Bronchial epithelial cell (primary cell): ENCODE results near the gene CCT7. TPM values are rescaled to one million over a fixed set of nuclear protein-coding genes. Genes with fewer than 3 reads are reported as not detected.

Experiments
- DNase-seq: peaks from one replicate; pipeline ENCODE4 v3.0.0-alpha.2; 2010; ENCODE audit warnings: low read depth
- FAIRE-seq: peaks from 2 replicates; lab custom pipeline; 2011; peaks lifted over from hg19 to GRCh38; lab: Jason Lieb, UNC
- H3K27me3 ChIP-seq: 2 replicates; pipeline ENCODE4 v1.5.1; 2011; ENCODE audit warnings: low read length; ENCODE audit not compliant: control insufficient read depth, insufficient read depth
- H3K36me3 ChIP-seq: 2 replicates; pipeline ENCODE4 v1.5.1; 2011; ENCODE audit warnings: low read length; ENCODE audit not compliant: control insufficient read depth, insufficient read depth
- H3K4me3 ChIP-seq: 2 replicates; pipeline ENCODE4 v1.5.1; 2011; ENCODE audit warnings: mild to moderate bottlenecking, low read depth, low read length, control low read depth
- total RNA-seq: library from RNA; depleted of rRNA; stranded (reverse); fragments of >200 nt; gene quantifications from 2 replicates; pipeline ENCODE4 v1.2.1, GENCODE V29; 2014
- TF ChIP-seq, protein P1 (sequence below): IDR thresholded peaks from 2 replicates; pipeline ENCODE4 v1.5.1; 2011; ENCODE audit warnings: mild to moderate bottlenecking, moderate library complexity, low read length, control low read depth, inconsistent platforms; ENCODE audit not compliant: insufficient read depth, severe bottlenecking

Gene CCT7
- total RNA-seq, 1 donor from 2014 or later, result 362 TPM

DNA sequence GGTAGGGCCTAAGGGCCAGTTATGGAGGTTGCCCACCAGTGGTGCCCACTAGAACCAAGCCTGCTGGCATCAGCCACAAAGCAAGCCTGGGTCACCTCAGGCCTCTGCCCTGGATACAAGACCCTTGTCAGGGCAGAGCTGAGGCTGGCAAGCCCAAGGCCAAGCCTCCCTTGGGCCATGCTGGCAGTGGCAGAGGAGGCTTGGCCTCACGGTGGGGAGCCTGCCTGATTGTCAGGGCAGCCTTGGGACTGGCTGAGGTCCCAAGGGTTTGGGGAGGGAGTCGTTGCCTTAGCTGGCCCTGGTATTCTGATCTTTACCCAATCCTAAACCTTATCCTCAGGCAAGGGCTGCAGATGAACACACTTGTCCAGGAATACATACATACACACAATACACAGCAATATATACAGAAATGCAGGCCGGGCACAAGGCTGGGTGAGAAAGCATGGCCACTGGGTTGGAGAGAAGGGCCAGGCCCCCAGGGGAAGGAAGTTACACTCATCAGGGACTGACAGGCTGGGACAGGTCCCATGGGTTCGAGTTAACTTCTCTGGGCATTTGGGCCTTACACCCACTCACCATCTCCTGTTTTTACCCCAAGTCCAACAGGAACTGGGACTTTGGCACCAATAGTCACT lies 21.0 kb downstream of the CCT7 start:
- TF ChIP-seq, protein P1, sequence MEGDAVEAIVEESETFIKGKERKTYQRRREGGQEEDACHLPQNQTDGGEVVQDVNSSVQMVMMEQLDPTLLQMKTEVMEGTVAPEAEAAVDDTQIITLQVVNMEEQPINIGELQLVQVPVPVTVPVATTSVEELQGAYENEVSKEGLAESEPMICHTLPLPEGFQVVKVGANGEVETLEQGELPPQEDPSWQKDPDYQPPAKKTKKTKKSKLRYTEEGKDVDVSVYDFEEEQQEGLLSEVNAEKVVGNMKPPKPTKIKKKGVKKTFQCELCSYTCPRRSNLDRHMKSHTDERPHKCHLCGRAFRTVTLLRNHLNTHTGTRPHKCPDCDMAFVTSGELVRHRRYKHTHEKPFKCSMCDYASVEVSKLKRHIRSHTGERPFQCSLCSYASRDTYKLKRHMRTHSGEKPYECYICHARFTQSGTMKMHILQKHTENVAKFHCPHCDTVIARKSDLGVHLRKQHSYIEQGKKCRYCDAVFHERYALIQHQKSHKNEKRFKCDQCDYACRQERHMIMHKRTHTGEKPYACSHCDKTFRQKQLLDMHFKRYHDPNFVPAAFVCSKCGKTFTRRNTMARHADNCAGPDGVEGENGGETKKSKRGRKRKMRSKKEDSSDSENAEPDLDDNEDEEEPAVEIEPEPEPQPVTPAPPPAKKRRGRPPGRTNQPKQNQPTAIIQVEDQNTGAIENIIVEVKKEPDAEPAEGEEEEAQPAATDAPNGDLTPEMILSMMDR, result no peak
- peak; percentile 80 for DNase-seq
- H3K27me3 ChIP-seq, result no peaks in the 10 kb centered on the region
- no peak for FAIRE-seq
- H3K36me3 ChIP-seq, result peaks cover 20% of the 10 kb centered on the region
- H3K4me3 ChIP-seq, result no peak overlapping the region

DNA sequence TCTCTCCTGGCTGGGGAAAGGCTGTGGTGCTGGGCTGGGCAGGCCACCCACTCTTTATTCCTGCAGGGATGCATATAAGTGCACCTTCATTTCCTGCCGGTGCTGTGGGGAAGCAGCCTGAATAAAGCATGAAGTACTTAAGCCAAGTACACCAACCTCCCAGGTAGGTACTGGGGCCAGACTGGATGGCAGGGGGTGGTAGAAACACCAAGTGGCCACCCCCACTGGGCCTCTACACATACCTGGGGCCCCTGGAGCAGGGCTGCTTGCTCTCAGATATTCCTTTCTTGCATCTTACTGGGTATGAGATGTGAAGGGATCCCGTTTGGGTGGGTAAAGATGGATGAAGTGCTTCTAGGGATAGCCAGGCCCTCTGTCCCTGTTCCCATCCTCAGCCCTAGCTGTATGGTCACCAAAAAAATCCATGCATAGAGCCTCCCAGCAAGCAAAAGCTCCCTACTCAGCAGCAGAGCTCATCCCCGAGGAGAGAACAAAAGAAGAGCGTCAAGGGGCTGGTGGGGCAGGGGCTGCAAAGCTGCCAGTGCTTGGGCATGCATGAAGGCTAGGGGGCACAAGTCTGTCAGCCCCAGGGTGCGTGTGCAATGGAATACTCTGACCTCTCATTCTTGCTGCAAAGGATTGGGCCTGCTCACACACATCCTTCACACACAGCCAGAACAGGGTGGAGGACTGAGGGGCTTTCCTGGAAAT lies 22.0 kb downstream of the CCT7 start:
- no peak for DNase-seq

DNA sequence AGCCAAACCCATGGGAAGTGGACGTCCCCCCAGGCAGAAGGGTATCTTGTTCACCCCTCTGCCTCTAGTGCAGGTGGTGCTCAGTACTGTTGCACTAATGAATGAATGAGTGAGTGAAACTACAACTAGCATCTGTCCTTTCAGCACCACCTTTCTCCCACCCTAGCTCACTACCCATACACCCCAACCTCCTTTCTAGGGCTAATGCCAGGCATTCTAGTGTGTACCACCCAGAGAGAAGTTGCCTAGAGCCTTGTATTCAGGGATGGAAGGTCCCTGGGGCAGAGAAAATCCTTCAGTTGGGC lies 22.5 kb downstream of the CCT7 start:
- Histone ChIP-seq H3K27me3 (no peaks in the 10 kb centered on the region), H3K36me3 (peaks cover 11% of the 10 kb centered on the region), H3K4me3 (no peak overlapping the region)
- FAIRE-seq (no peak), DNase-seq (no peak)
- TF ChIP-seq, protein P1, result no peak

More for the DNA sequence above, 22.0 kb downstream of the CCT7 start:
- FAIRE-seq, result no peak
- peaks cover 12% of the 10 kb centered on the region for H3K36me3 ChIP-seq
- H3K4me3 ChIP-seq, result no peak overlapping the region
- TF ChIP-seq, protein P1, result no peak
- no peaks in the 10 kb centered on the region for H3K27me3 ChIP-seq

DNA sequence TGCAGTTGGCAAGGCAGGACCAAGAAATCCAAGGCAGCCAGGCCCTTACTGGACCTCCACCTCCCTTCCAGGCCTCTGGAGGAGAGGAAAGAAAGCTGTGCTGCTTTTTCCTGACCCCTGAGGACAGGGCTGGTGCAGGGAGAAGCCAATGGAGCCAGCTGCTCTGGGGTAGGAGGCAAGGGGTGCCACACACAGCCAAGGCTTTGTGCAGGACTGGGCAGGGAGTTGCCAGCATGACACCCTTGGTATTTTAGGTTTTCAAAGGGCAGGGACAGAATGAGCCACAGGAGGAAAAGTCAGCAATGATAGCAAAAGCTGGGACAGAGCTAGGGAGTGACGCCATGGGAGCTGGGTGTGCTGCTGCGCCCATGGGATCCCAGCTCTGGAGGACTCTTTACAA lies 22.9 kb downstream of the CCT7 start:
- H3K27me3 ChIP-seq, result no peaks in the 10 kb centered on the region
- no peak overlapping the region for H3K4me3 ChIP-seq
- FAIRE-seq (no peak), DNase-seq (no peak)
- TF ChIP-seq, protein P1, result no peak
- peaks cover 8% of the 10 kb centered on the region for H3K36me3 ChIP-seq

DNA sequence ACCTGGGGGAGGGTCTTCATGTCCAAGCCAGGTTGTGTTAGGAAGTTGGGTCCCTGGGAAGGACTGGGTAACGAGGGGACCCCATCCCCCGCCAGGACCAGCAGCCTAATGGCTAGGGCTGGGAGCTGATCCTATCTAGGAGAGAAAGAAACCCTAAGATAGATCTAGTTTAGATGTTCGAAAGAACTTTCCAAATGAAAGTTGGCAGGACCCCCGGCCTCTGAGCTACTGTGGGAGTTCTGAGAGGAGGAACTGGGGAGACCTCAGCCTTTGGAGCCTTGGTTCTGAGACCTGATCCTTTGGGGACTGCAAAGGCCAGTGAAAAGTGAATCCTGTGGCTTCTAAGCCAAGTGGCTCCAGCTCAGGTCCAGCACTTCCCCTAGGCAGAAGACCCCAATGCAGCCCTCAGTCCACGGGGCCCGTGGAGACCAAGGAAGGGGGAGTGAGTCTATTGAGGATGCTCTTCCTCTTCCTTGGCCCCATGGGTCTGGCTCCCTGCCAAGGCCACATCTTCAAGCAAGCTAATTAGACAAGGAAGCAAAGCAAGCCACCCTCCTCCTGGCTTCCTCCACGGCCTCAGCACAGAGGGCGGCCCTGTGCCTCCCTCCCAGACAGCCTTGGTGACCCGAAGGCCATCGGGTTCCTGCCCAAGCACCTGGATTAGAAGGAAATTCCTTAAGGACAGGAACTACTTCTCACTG lies 23.5 kb downstream of the CCT7 start:
- Histone ChIP-seq H3K4me3 (no peak overlapping the region), H3K36me3 (peaks cover 7% of the 10 kb centered on the region), H3K27me3 (no peaks in the 10 kb centered on the region)
- FAIRE-seq (no peak), DNase-seq (no peak)
- TF ChIP-seq, protein P1, result no peak
